Right lobe of liver (tissue), 6 donors: Measurements from ENCODE around the gene NFIB. TPM values are rescaled to one million over a fixed set of nuclear protein-coding genes. Genes with fewer than 3 reads are reported as not detected.

ENCODE experiments used
- ATAC-seq, 4 donors: fragments of 200-7000 bp; cut with Tn5 transposase; one replicate each; pipeline ENCODE4 v1.9.1; 2020; ENCODE audit warnings: mild to moderate bottlenecking in 4 of 4, moderate library complexity in 4 of 4
- DNase-seq, 3 donors: peaks; one replicate each; pipeline ENCODE4 v3.0.0-alpha.2; 2020
- H3K27ac ChIP-seq, 3 donors: fragments of 200-600 bp; one replicate each; pipeline ENCODE4 v1.8.0; 2022
- H3K27me3 ChIP-seq, 2 donors: fragments of 200-600 bp; one replicate each; pipeline ENCODE4 v1.8.0; 2022
- H3K36me3 ChIP-seq, 4 donors: fragments of 200-600 bp; sonication (generic) in 1 of 4; one replicate each; pipeline versions ENCODE4 v1.5.1 to v1.8.0; 2017 to 2022; ENCODE audit warnings: control low read depth in 1 of 4
- H3K4me1 ChIP-seq, 4 donors: fragments of 200-600 bp; sonication (generic) in 1 of 4; one replicate each; pipeline versions ENCODE4 v1.5.1 to v1.8.0; 2017 to 2022; ENCODE audit warnings: control low read depth in 1 of 4
- H3K4me3 ChIP-seq, 3 donors: fragments of 200-600 bp; one replicate each; pipeline ENCODE4 v1.8.0; 2022
- H3K9me3 ChIP-seq, 4 donors: fragments of 200-600 bp; sonication (generic) in 1 of 4; one replicate each; pipeline versions ENCODE4 v1.5.1 to v1.8.0; 2017 to 2022; ENCODE audit warnings: control low read depth in 1 of 4
- CTCF ChIP-seq, 4 donors: fragments of 200-600 bp in 3 of 4; fragments of 450-650 bp in 1 of 4; IDR thresholded peaks; one replicate each; pipeline versions ENCODE4 v1.5.1 to v1.8.0; 2016 to 2022; ENCODE audit warnings: antibody characterized with exemption in 4 of 4, mild to moderate bottlenecking in 2 of 4
- POLR2A ChIP-seq: fragments of 450-650 bp; IDR thresholded peaks from one replicate; pipeline ENCODE4 v1.6.1; 2017; ENCODE audit warnings: antibody characterized with exemption, mild to moderate bottlenecking
- WGBS: methylation state at CpG from one replicate; pipeline ENCODE4 v1.1.6; 2018; ENCODE audit warnings: low coverage, low lambda C conversion rate; ENCODE audit not compliant: insufficient coverage; ENCODE audit errors: missing lambda C conversion rate; 5-methylcytosine and 5-hydroxymethylcytosine counted together
- intact Hi-C, 2 donors: fragments of 100-400 bp; cut with DNase I; formaldehyde crosslinking; loops; one replicate each; pipeline versions ENCODE4 v1.11.2 to v1.14.1; 2022
- total RNA-seq, 6 experiments: library from RNA; depleted of rRNA in 2 of 6; stranded (reverse); fragments of >200 nt in 2 of 6; fragmentation: NEBNext Ultra II Directional in 3 of 6; extraction: Animal tissue kit (Norgen Biotek cat#: 25700) in 3 of 6; gene quantifications; one replicate each; pipeline versions ENCODE4 v1.1.0 to v1.2.4, GENCODE V29; 2016 to 2023
- donor health status: DM: no; HTN: yes; CAD: no.
- donor health status: DM: no; HTN: no; CAD: no.
- donor health status: DM: no; HTN: no; CAD: no.
- donor health status: DM: no; HTN: yes; CAD: no.
- donor health status: DM: no; HTN: yes; CAD: no.

NFIB gene
- total RNA-seq, 6 experiments from 2014 or later, result 23.0 to 45.3 (median 39.6) TPM

DNA sequence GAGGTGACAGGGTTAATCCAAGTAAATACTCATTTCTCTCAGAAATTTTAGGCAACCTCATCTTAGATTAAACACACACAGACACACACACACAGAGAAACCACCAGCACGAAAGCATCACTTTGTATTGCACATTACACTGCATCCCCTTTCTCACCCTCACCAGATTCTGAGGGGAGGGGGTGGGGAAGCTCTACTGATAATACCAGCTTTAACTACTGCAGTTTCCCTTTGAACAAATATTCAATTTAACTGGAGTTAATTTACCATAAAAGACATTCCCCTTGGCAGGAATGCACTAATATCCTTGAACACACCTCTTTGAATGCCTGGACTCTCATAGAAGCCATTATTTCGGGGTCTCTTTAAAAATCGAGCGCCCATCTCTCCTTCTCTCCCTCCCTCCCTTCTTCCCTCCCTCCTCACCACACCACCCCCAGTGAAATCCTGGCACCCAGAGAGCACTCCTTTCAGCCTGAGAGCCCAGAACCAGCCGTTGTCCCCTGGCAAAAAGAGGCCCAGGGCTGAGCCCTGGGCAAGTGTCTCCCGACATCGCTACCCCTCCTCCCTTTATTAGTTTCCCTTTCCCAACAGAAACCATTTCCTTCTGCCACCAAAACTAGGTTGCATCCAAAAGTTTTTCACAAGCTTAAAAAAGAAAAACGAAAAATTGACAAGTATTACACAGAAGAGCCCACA, 2.8 kb upstream of the NFIB start:
- peak overlapping the region in 1 of 3 donors; percentile 58 for H3K4me3 ChIP-seq

DNA sequence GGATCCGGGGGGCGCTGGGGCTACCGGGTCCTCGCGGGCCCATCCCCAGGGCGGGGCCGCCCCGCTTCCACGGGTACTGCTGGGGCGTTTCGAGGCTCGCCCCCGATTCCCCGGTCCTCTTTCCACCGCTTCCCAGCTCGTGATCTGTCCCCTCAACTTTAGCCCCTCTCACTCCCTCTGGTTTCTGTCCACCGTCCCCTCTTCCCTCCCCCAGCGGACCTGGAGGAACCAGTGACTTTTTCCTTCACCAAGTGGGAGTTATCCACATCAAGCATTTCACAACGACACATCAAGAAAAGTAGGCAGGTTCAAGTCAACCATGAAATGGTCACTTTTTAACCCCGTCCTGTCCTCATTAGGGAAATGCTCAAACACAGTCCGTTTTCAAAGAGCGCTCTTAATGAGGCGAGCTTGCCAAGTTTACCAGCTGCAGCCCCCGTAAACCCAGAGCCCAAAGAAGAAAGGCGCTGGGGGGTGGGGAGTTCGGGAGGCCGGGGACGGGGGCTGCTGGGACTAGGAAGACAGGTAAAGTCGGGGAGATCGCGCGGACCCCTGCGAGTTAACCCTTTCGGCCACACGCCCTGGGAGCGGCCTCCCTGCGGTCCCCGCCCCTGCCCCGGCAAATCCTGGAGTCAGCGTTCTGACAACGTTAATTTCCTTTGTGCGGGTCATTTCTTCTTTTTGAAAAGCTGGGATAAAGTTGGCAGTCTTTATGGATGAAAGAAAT, 2.1 kb upstream of the NFIB start:
- Histone ChIP-seq H3K4me3 (peak overlapping the region; percentile 49 to 75 (median 58)), H3K27ac (peak overlapping the region; percentile 83 to 95 (median 91)), H3K4me1 (peaks cover 0 to 44% (median 14%) of the 10 kb centered on the region in 4 donors), H3K27me3 (no peaks in the 10 kb centered on the region), H3K36me3 (no peaks in the 10 kb centered on the region), H3K9me3 (no peaks in the 10 kb centered on the region)
- TF ChIP-seq POLR2A, result no peak
- no peak for TF ChIP-seq CTCF (IDR thresholded peaks at IDR 0.05)
- DNase-seq (peak; percentile 31 to 57 (median 51)), ATAC-seq (peak in 3 of 4 donors; percentile 0 to 1 (median 1))
- intact Hi-C loops, result no loop called here
- WGBS, result 10% methylated on average over 29 of the region's 42 CpGs

More for the DNA sequence above, 2.8 kb upstream of the NFIB start:
- Histone ChIP-seq H3K36me3 (no peaks in the 10 kb centered on the region), H3K27me3 (no peaks in the 10 kb centered on the region), H3K9me3 (no peaks in the 10 kb centered on the region), H3K4me1 (peaks cover 0 to 42% (median 15%) of the 10 kb centered on the region in 4 donors), H3K27ac (peak overlapping the region; percentile 83 to 95 (median 91))
- DNase-seq (no peak), ATAC-seq (no peak)
- 59% methylated on average over 8 of the region's 8 CpGs for WGBS
- intact Hi-C loops, result no loop called here
- no peak for TF ChIP-seq CTCF (IDR thresholded peaks at IDR 0.05)
- no peak for TF ChIP-seq POLR2A

GRCh38 chr9:14314929-14315874, 1.3 kb upstream of the NFIB start:
- H3K36me3 ChIP-seq, result no peaks in the 10 kb centered on the region
- 0% methylated on average over 6 of the region's 109 CpGs for WGBS
- intact Hi-C loops, result no loop called here
- DNase-seq, result peak; percentile 96 to 98 (median 97)
- TF ChIP-seq CTCF (IDR thresholded peaks at IDR 0.05) (peak in 2 of 4 donors; percentile 4 to 17), POLR2A (peak; percentile 90)
- no peaks in the 10 kb centered on the region for H3K9me3 ChIP-seq
- H3K27me3 ChIP-seq, result no peaks in the 10 kb centered on the region
- peaks cover 0 to 44% (median 10%) of the 10 kb centered on the region in 4 donors for H3K4me1 ChIP-seq
- peak overlapping the region; percentile 61 to 75 (median 62) for H3K4me3 ChIP-seq
- peak overlapping the region; percentile 95 to 97 (median 96) for H3K27ac ChIP-seq
- peak; percentile 57 to 79 (median 72) for ATAC-seq

- Histone ChIP-seq H3K36me3 (no peaks in the 10 kb centered on the region), H3K27me3 (no peaks in the 10 kb centered on the region), H3K4me3 (peak overlapping the region; percentile 62 to 75 (median 63)), H3K9me3 (no peaks in the 10 kb centered on the region), H3K27ac (peak overlapping the region; percentile 95 to 97 (median 96)), H3K4me1 (peaks cover 0 to 43% (median 6%) of the 10 kb centered on the region in 4 donors)
- DNase-seq (peak; percentile 78 to 85 (median 81)), ATAC-seq (peak; percentile 45 to 65 (median 56))
- intact Hi-C loops, result no loop called here
- no peak for TF ChIP-seq CTCF (IDR thresholded peaks at IDR 0.05)
- peak; percentile 81 for TF ChIP-seq POLR2A
- WGBS, result 0% methylated on average over 19 of the region's 21 CpGs
Measured at GRCh38 chr9:14314424-14314928, 535 bp upstream of the NFIB start.
